Measurements from ENCODE around the gene VCL.

DNA sequence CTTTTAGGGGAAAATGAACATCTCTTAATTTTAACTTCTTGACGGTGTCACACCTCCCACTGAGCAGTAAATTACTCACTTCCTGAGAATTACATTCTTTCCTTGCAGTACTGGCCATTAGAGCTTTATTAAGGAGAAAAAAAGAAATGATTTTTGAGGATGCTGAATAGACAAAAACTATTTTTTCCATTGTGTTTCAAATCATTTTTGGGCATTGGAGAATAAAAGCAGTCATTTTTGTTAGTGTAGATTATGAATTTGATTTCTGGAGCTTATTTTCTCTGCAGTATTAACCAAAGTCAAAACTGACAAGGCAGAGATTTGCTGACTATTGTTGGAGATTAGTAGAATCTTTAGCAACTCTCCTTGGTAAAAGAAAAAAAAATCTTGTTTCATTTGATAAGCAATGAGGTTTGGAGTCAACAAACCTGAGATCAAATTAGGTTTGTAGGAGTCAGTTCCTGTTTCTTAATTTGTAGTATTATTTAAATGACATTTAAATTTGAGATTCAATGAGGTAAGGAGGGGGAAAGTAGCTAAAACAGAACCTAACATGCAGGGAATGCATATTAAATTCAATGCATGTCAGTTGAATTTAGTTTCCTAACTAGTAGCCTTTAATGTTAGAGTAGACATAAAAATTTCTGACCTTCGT lies 82.1 kb downstream of the VCL start:
- no peak for TF ChIP-seq POLR2A (IDR thresholded peaks at IDR 0.05)
- TF ChIP-seq, protein P1, sequence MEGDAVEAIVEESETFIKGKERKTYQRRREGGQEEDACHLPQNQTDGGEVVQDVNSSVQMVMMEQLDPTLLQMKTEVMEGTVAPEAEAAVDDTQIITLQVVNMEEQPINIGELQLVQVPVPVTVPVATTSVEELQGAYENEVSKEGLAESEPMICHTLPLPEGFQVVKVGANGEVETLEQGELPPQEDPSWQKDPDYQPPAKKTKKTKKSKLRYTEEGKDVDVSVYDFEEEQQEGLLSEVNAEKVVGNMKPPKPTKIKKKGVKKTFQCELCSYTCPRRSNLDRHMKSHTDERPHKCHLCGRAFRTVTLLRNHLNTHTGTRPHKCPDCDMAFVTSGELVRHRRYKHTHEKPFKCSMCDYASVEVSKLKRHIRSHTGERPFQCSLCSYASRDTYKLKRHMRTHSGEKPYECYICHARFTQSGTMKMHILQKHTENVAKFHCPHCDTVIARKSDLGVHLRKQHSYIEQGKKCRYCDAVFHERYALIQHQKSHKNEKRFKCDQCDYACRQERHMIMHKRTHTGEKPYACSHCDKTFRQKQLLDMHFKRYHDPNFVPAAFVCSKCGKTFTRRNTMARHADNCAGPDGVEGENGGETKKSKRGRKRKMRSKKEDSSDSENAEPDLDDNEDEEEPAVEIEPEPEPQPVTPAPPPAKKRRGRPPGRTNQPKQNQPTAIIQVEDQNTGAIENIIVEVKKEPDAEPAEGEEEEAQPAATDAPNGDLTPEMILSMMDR (IDR thresholded peaks at IDR 0.05): no peak
